Measurements from ENCODE around the gene VSIG2.

Gene VSIG2

DNA sequence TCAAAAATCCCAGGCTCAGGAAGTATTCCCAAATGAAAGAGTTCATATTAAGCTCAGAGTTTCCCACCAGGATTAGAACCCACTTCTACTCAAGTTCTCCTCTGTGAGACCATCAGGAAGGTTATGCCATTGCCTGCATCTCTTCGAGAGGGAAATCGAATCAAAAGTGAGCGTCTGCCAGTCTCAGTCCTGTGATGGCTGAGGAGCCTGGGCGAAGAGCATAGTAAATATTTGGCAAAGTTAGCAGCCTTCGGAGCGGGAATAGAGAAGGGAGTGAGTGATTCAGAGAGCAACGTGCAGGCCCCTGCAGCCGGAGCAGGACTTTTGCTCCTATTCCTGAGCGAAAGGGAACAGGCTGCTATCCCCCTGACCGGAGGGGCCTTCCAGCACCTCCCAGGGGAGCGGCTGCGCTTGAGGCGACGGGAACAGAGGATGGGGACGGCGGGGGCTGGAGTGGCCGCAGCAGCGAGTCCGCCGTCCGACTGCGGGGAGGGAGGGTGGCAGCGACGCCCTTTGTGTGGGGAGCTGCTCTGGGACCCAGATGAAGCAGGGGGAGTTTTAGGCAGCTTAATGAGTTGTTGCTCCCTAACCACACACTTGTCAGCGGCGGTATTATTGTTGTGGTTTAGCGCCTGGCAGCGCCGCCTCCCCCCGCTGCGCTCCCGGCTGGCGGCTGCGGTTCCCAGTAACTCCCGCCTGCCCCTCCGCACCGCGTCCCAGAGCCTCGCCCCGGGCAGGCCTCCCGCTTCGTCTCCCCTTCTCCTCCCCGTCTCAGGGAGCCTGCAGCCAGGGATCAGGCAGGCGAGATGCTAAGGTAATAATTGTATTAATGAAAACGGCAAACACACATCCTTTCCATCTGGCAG, 34.0 kb downstream of the VSIG2 start:
- DNase-seq = no peak

GRCh38 chr11:124717421-124717785, 34.7 kb downstream of the VSIG2 start:
- DNase-seq = no peak

- DNase-seq = no peak
Observed at GRCh38 chr11:124716591-124716990, 35.5 kb downstream of the VSIG2 start.

GRCh38 chr11:124712392-124712791, 39.7 kb downstream of the VSIG2 start:
- no peak for DNase-seq

GRCh38 chr11:124707829-124708228, 44.2 kb downstream of the VSIG2 start:
- DNase-seq = no peak

- no peak for DNase-seq
Observed at GRCh38 chr11:124700028-124700427, 52.0 kb downstream of the VSIG2 start.

- no peak for DNase-seq
Observed at GRCh38 chr11:124699547-124699946, 52.5 kb downstream of the VSIG2 start.

Measured in NCI-H748 treated with DMSO at 0.1 percent for 48 hours (cell line).